Activated T-cell treated with anti-CD3 and anti-CD28 coated beads, Interleukin-2, amount 50 U/mL, for 4 hours (primary cell): ENCODE measurements around the gene FTMT. TPM values are rescaled to one million over a fixed set of nuclear protein-coding genes. Genes with fewer than 3 reads are reported as not detected.

Source experiments
- ATAC-seq, 2 donors: fragments of 200-7000 bp; cut with Tn5 transposase; one replicate each; pipeline ENCODE4 v1.10.0; 2021
- DNase-seq: peaks from one replicate; pipeline ENCODE4 v3.0.0-alpha.2; 2020
- H3K27me3 Mint-ChIP-seq: one replicate; pipeline ENCODE4 v1.8.0; 2021; ENCODE audit warnings: low read depth, mixed read lengths
- H3K36me3 Mint-ChIP-seq: one replicate; pipeline ENCODE4 v1.8.0; 2022; ENCODE audit warnings: mixed read lengths; ENCODE audit not compliant: insufficient read depth
- H3K4me1 Mint-ChIP-seq: one replicate; pipeline ENCODE4 v1.8.0; 2021; ENCODE audit warnings: low read depth, mixed read lengths
- H3K4me3 Mint-ChIP-seq: one replicate; pipeline ENCODE4 v1.8.0; 2021; ENCODE audit warnings: mild to moderate bottlenecking, moderate library complexity, mixed read lengths
- H3K9me3 Mint-ChIP-seq: one replicate; pipeline ENCODE4 v1.8.0; 2021; ENCODE audit warnings: mixed read lengths
- total RNA-seq, 3 donors: library from RNA; stranded (reverse); gene quantifications; one replicate each; pipeline ENCODE4 v1.2.1, GENCODE V29; 2021

The FTMT gene
- total RNA-seq, 3 donors from 2014 or later: not detected

DNA sequence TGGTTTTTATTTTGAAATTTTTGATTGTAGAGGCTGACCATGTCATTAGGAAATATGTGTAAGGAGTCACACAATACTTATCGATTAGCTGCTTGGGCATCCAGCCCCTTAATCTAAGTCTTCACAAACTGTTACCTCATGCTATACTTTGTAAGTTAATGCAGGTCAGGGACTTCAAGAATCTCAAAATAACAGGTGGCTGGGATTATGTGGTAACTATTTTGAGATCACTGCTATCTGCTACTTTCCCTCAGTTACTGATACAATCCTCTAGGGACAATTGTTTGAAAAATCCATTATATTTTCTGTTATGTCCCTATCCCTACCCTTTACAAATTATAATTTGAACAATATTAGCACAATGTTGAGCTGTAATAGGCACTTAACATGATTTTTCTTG lies 21.7 kb downstream of the FTMT start:
- no peak for ATAC-seq
- no peaks in the 10 kb centered on the region for H3K9me3 Mint-ChIP-seq
- no peak overlapping the region for H3K4me3 Mint-ChIP-seq
- H3K36me3 Mint-ChIP-seq: no peaks in the 10 kb centered on the region
- H3K27me3 Mint-ChIP-seq: no peaks in the 10 kb centered on the region
- no peaks in the 10 kb centered on the region for H3K4me1 Mint-ChIP-seq
- no peak for DNase-seq

DNA sequence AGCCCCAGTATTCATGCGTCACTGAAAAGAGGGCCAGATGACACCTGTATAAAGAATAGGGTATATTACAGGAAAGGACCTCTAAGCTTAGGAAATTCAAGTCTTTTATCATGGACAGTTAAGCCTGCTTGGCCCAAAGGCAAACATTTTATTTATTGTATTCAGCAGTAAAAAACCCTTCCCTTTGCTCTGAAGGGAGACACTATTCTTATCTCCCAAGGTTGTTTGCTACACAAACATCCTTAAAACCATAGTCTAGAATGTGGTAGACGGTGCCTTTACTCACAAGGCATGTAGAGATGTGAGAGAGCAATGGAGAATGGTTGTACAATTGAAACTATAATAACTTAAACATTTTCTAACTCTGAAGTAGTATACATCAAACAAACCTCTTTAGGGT lies 33.9 kb downstream of the FTMT start:
- H3K4me3 Mint-ChIP-seq: no peak overlapping the region
- H3K27me3 Mint-ChIP-seq: peaks cover 3% of the 10 kb centered on the region
- no peaks in the 10 kb centered on the region for H3K4me1 Mint-ChIP-seq
- peaks cover 3% of the 10 kb centered on the region for H3K9me3 Mint-ChIP-seq
- H3K36me3 Mint-ChIP-seq: no peaks in the 10 kb centered on the region
- ATAC-seq: no peak
- no peak for DNase-seq

DNA sequence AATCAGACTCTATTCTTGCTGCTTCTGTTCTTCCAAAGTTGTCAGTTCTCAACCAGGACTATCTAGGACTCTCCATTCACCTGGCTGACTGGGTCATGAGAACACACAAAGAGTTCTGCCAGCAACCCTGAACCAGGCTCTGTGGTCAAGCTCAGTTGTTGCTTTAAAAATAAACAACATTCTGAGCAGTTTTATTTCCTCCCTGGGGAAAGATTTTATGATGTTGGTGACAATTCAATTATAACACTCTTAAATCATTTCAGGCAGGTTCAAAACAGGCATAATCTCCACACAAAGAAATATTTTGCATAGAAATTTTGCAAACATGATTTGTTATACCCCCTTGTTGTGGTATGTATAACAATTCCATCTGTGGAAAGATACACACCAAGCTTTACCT lies 36.0 kb downstream of the FTMT start:
- no peak for DNase-seq
- peaks cover 3% of the 10 kb centered on the region for H3K27me3 Mint-ChIP-seq
- no peak overlapping the region for H3K4me3 Mint-ChIP-seq
- ATAC-seq: no peak
- H3K36me3 Mint-ChIP-seq: no peaks in the 10 kb centered on the region
- peaks cover 3% of the 10 kb centered on the region for H3K9me3 Mint-ChIP-seq
- H3K4me1 Mint-ChIP-seq: no peaks in the 10 kb centered on the region

DNA sequence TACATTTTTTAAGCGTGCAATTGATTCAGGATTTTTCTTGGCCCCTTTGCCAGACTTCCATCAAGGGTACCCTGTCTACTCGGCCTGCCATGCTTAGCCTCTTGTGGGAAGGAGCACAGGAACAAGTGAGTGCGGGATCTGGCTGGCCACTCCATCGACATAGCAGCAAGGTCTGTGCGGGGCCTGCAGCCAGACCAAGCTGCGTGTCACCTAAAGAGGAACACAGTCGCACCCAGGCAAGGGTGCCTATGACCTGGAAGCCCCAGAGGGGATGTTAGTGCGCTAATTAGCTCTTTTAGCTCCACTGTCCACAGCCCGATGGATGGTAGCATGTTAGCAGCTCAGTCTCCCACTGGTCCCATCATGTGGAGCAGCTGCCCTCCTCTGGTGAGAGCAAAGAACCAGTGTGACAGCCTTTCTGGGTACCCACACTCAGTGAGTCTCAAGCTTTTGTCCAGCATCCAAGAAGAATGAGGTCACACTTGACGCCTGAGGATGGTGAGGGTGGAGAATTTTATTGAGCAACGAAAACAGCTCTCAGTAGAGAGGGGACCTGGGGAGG lies 38.7 kb downstream of the FTMT start:
- H3K9me3 Mint-ChIP-seq: no peaks in the 10 kb centered on the region
- H3K4me1 Mint-ChIP-seq: no peaks in the 10 kb centered on the region
- ATAC-seq (no peak), DNase-seq (no peak)
- no peaks in the 10 kb centered on the region for H3K36me3 Mint-ChIP-seq
- peaks cover 3% of the 10 kb centered on the region for H3K27me3 Mint-ChIP-seq
- no peak overlapping the region for H3K4me3 Mint-ChIP-seq

DNA sequence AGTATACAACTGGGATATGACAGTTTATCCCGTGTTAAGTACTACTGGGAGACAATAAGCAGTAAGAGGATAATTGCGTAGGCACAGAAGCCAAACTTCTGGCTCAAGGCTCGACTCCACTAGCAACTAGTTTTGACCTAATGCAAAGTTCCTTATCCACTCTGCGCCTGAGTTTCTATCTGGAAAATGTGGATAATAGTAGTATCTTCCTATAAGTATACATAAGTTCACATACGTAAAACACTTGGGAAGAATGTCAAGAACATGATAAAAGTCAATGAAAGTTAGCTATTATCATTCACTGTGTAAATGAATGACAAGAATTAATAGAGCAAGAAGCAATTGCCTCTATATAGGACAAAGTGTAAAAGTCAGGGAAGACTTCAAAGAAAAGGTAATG lies 45.7 kb downstream of the FTMT start:
- DNase-seq (no peak), ATAC-seq (no peak)
- H3K36me3 Mint-ChIP-seq: no peaks in the 10 kb centered on the region
- no peaks in the 10 kb centered on the region for H3K4me1 Mint-ChIP-seq
- no peaks in the 10 kb centered on the region for H3K9me3 Mint-ChIP-seq
- H3K27me3 Mint-ChIP-seq: no peaks in the 10 kb centered on the region
- H3K4me3 Mint-ChIP-seq: no peak overlapping the region

DNA sequence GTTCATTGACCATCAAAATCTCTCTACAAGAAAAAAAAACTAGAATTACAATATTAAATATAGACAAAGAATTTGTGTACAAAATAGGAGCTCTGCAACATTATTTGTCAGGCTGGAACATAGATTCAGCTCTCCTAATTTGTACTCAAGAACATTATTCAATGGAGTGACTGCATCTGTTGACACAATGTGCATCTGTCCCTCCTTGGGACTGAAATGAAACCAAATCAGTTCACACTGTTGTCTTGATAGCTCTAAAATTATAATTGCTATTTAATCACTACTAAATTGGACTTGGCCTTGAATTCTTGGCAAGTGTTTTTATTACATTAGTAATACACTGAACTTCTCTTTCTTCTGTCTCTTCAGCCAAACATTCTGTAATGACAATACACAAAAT lies 47.7 kb downstream of the FTMT start:
- Mint-ChIP-seq H3K4me3 (no peak overlapping the region), H3K9me3 (no peaks in the 10 kb centered on the region), H3K4me1 (no peaks in the 10 kb centered on the region), H3K36me3 (no peaks in the 10 kb centered on the region), H3K27me3 (no peaks in the 10 kb centered on the region)
- no peak for DNase-seq
- no peak for ATAC-seq

Other genes starting within 250 kb of the FTMT start
- gene SRFBP1, start 110.1 kb downstream of the FTMT start, total RNA-seq: 10 to 100 TPM; 24.5 to 27.7 (median 26.5) TPM
- under 1 TPM; 0.20 to 0.40 (median 0.27) TPM for gene LOX, start 226.4 kb downstream of the FTMT start, total RNA-seq